ENCODE measurements around the gene CCDC61.

CCDC61 gene

GRCh38 chr19:46052896-46053295, 57.6 kb downstream of the CCDC61 start:
- Histone ChIP-seq H3K36me3 (no peaks in the 10 kb centered on the region), H3K27ac (no peak overlapping the region)
- no peak for TF ChIP-seq Cebpa-rat (IDR thresholded peaks at IDR 0.05)

DNA sequence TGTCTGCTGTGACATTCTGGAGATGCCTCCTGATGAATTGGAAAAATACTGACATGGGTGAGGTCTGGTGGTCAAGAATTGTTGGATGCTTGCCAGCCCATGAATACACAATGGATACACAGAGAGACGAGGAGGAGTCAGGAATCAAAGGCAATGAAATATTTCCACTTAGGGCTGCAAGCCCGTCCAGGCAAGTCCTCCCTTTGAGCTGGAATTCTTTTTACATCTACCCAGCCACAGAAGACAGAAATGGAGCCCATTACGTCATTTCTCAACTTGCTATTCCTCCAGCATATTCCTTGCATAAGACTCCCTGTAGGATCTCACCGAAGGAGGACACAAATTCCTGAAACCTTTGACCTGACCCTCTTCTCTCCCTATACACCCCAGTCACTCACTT, 61.3 kb downstream of the CCDC61 start:
- no peak for TF ChIP-seq Cebpa-rat (IDR thresholded peaks at IDR 0.05)
- Histone ChIP-seq H3K27me3 (no peaks in the 10 kb centered on the region), H3K4me1 (no peaks in the 10 kb centered on the region)

More at GRCh38 chr19:46052896-46053295, 57.6 kb downstream of the CCDC61 start:
- Histone ChIP-seq H4K20me1 (no peaks in the 10 kb centered on the region), H3K9ac (no peak overlapping the region), H3K4me2 (no peak overlapping the region), H3K27me3 (peaks cover 0 to 18% (median 0%) of the 10 kb centered on the region in 11 experiments; a peak in 2 of 22 replicates), H3K9me3 (replicated peaks in 1 of 11) (peaks cover 0 to 20% (median 7%) of the 10 kb centered on the region in 11 experiments; a peak in 12 of 22 replicates), H3K4me1 (peaks cover 0 to 13% (median 8%) of the 10 kb centered on the region in 10 experiments; a peak in 12 of 20 replicates), H3K4me3 (no peak overlapping the region)

GRCh38 chr19:46058778-46059177, 63.5 kb downstream of the CCDC61 start:
- Histone ChIP-seq H3K27ac (no peak overlapping the region), H3K4me1 (no peaks in the 10 kb centered on the region), H3K4me3 (no peak overlapping the region), H4K20me1 (no peaks in the 10 kb centered on the region), H3K4me2 (no peak overlapping the region), H3K9me3 (replicated peaks in 1 of 11) (peaks cover 42 to 57% (median 48%) of the 10 kb centered on the region in 11 experiments), H3K9ac (no peak overlapping the region), H3K27me3 (peaks cover 0 to 9% (median 0%) of the 10 kb centered on the region in 11 experiments; a peak in 1 of 22 replicates), H3K36me3 (0 out of 22 replicates have a peak, but pooled peaks cover 0 to 4% (median 0%) of the 10 kb centered on the region in 11 experiments)
- no peak for TF ChIP-seq Cebpa-rat (IDR thresholded peaks at IDR 0.05)

More for the DNA sequence above, 61.3 kb downstream of the CCDC61 start:
- Histone ChIP-seq H3K9me3 (replicated peaks in 1 of 11) (peaks cover 32 to 44% (median 36%) of the 10 kb centered on the region in 11 experiments), H4K20me1 (no peaks in the 10 kb centered on the region), H3K4me2 (no peak overlapping the region), H3K27ac (no peak overlapping the region), H3K4me3 (no peak overlapping the region), H3K36me3 (0 out of 22 replicates have a peak, but pooled peaks cover 0 to 3% (median 0%) of the 10 kb centered on the region in 11 experiments), H3K9ac (no peak overlapping the region)

DNA sequence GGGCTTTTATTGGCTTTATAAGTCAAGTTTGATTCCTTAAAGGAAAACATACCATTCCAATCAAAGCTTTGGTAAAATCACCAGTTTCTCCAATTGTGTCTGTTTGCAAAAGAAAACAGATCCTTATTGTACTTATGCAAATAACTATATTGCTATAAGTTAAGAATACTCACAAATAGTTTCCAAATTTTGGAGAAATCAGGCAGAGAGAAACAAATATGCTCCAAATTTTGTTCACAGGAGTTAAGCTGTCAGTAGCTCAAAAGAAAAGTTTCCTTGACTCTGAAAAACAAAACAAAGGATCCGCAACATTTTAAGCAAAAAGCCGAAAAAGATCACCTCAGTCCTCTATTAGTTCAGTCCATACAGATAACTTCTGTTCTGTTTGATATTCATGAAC, 64.7 kb downstream of the CCDC61 start:
- 0 out of 22 replicates have a peak, but pooled peaks cover 0 to 4% (median 0%) of the 10 kb centered on the region in 11 experiments for H3K36me3 ChIP-seq
- H3K4me1 ChIP-seq: no peaks in the 10 kb centered on the region
- no peak for TF ChIP-seq Cebpa-rat (IDR thresholded peaks at IDR 0.05)
- H3K4me3 ChIP-seq: no peak overlapping the region; a peak in 1 of 20 replicates
- H3K9ac ChIP-seq: no peak overlapping the region
- no peak overlapping the region for H3K27ac ChIP-seq
- no peaks in the 10 kb centered on the region for H4K20me1 ChIP-seq
- no peak overlapping the region for H3K4me2 ChIP-seq
- H3K27me3 ChIP-seq: peaks cover 0 to 16% (median 0%) of the 10 kb centered on the region in 11 experiments; a peak in 4 of 22 replicates
- H3K9me3 ChIP-seq (replicated peaks in 1 of 11): peaks cover 42 to 57% (median 48%) of the 10 kb centered on the region in 11 experiments

DNA sequence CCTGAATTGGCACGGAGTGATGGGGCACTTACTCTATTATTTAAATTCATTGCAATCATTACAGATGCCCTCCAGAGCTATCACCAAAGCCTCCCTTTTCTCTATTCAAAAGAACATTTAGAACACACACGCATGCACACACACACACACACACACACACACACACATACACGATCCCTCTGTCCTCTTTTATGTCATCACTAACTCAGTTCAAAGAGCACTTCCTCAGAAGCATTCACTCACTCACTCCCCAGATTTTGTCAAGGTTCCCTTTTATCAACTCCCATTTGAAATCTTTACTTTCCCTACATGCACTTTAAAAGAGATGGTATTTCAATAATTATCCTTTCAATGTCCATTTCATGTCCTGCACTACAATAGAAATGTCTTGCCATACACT, 67.9 kb downstream of the CCDC61 start:
- no peak overlapping the region for H3K9ac ChIP-seq
- H3K36me3 ChIP-seq: 0 out of 22 replicates have a peak, but pooled peaks cover 0 to 4% (median 0%) of the 10 kb centered on the region in 11 experiments
- H3K27ac ChIP-seq: no peak overlapping the region
- no peak overlapping the region for H3K4me3 ChIP-seq
- peaks cover 42 to 47% (median 45%) of the 10 kb centered on the region in 11 experiments for H3K9me3 ChIP-seq (replicated peaks in 1 of 11)
- no peak overlapping the region for H3K4me2 ChIP-seq
- peaks cover 0 to 6% (median 5%) of the 10 kb centered on the region in 10 experiments; a peak in 18 of 20 replicates for H3K4me1 ChIP-seq
- H3K27me3 ChIP-seq: peaks cover 0 to 47% (median 0%) of the 10 kb centered on the region in 11 experiments; a peak in 9 of 22 replicates
- H4K20me1 ChIP-seq: peaks cover 0 to 2% (median 0%) of the 10 kb centered on the region in 11 experiments; a peak in 1 of 22 replicates
- TF ChIP-seq Cebpa-rat (IDR thresholded peaks at IDR 0.05): no peak

GRCh38 chr19:46065486-46066071, 70.3 kb downstream of the CCDC61 start:
- Histone ChIP-seq H4K20me1 (peaks cover 0 to 12% (median 0%) of the 10 kb centered on the region in 11 experiments; a peak in 2 of 22 replicates), H3K4me3 (no peak overlapping the region), H3K9ac (no peak overlapping the region), H3K36me3 (0 out of 22 replicates have a peak, but pooled peaks cover 0 to 4% (median 0%) of the 10 kb centered on the region in 11 experiments), H3K9me3 (replicated peaks in 1 of 11) (peaks cover 18 to 23% (median 21%) of the 10 kb centered on the region in 11 experiments), H3K27ac (no peak overlapping the region), H3K27me3 (peaks cover 0 to 67% (median 0%) of the 10 kb centered on the region in 11 experiments; a peak in 10 of 22 replicates), H3K4me1 (peaks cover 0 to 16% (median 14%) of the 10 kb centered on the region in 10 experiments; a peak in 18 of 20 replicates), H3K4me2 (no peak overlapping the region)
- no peak for TF ChIP-seq Cebpa-rat (IDR thresholded peaks at IDR 0.05)

- Histone ChIP-seq H3K9ac (no peak overlapping the region), H3K27ac (no peak overlapping the region), H3K4me1 (peaks cover 0 to 16% (median 14%) of the 10 kb centered on the region in 10 experiments; a peak in 18 of 20 replicates), H3K9me3 (replicated peaks in 1 of 11) (peaks cover 10 to 14% (median 12%) of the 10 kb centered on the region in 11 experiments), H3K36me3 (0 out of 22 replicates have a peak, but pooled peaks cover 0 to 2% (median 0%) of the 10 kb centered on the region in 11 experiments), H3K27me3 (peaks cover 0 to 76% (median 0%) of the 10 kb centered on the region in 11 experiments; a peak in 10 of 22 replicates), H3K4me2 (no peak overlapping the region), H4K20me1 (peaks cover 0 to 12% (median 0%) of the 10 kb centered on the region in 11 experiments; a peak in 2 of 22 replicates), H3K4me3 (no peak overlapping the region)
- TF ChIP-seq Cebpa-rat (IDR thresholded peaks at IDR 0.05): no peak
Observed at GRCh38 chr19:46066471-46066870, 71.2 kb downstream of the CCDC61 start.

- Histone ChIP-seq H3K4me3 (no peak overlapping the region), H3K9ac (no peak overlapping the region), H3K9me3 (replicated peaks in 1 of 11) (peaks cover 0 to 2% (median under 1%) of the 10 kb centered on the region in 11 experiments; a peak in 6 of 22 replicates), H3K27me3 (peaks cover 0 to 83% (median 0%) of the 10 kb centered on the region in 11 experiments; a peak in 10 of 22 replicates), H3K4me1 (peaks cover 0 to 18% (median 14%) of the 10 kb centered on the region in 10 experiments; a peak in 18 of 20 replicates), H3K36me3 (no peaks in the 10 kb centered on the region), H3K27ac (no peak overlapping the region), H4K20me1 (peaks cover 0 to 12% (median 0%) of the 10 kb centered on the region in 11 experiments; a peak in 2 of 22 replicates), H3K4me2 (peak overlapping the region in 7 of 11 experiments; percentile 39 to 72 (median 61); a peak in 8 of 22 replicates)
- no peak for TF ChIP-seq Cebpa-rat (IDR thresholded peaks at IDR 0.05)
Observed at GRCh38 chr19:46067691-46068090, 72.4 kb downstream of the CCDC61 start.

Measured in BLaER1 treated with 17β-estradiol and CSF1 and Interleukin-3, amounts not matched to agents 10 nM and 100 nM (cell line).